EH (cell line): ENCODE measurements around the gene RPL22.

Experiments
- DNase-seq: peaks from one replicate; pipeline ENCODE4 v3.0.0-alpha.2; 2015; ENCODE audit warnings: low read depth

RPL22 gene

DNA sequence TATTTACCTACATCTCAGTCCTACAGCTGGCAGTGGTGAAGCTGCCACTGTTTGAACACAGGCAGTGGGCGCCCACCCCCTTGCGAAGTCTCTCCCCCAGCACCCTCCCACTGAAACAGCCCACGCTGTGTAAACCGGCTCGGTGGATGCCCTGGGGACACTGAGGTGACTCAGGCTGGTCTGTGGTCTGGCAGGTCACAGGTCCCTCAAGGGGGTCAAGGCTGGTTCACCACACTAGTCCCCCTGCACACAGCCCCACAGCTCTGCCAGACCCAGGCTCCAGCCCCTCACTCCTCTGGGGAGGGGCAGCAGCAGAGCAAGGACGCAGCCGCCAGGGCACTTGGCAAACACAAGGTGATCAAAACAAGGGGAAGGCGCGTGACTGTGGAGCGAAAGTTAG, 26.8 kb downstream of the RPL22 start:
- DNase-seq: no peak

DNA sequence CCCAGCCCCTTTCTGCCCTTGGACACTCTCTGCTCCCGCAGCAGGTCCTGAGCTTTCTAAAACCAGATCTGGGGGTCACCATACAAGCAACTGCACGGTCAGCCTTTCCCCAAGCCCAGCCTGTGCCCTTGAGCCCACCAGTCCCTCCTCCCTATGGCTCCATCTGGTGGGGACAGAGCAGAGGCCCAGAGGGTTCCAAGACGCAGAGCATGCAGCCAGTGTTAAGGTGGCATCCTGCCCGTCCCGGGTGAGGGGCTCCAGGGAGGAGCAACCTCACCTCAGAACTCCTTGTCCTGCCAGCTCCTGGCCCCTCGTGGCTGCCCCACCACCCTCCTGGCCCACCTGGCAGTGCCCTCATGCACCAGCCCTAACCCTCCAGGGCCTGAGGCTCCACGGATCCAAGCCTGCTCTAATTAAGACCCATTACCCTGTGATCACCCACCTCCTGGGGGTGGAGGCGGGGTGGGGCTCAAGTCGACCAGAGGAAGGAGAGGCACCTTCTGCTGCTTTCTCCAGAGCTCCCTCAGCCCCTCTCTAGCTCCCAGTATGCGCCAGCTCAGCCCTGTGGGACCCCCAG, 27.8 kb downstream of the RPL22 start:
- DNase-seq: peak; percentile 31

DNA sequence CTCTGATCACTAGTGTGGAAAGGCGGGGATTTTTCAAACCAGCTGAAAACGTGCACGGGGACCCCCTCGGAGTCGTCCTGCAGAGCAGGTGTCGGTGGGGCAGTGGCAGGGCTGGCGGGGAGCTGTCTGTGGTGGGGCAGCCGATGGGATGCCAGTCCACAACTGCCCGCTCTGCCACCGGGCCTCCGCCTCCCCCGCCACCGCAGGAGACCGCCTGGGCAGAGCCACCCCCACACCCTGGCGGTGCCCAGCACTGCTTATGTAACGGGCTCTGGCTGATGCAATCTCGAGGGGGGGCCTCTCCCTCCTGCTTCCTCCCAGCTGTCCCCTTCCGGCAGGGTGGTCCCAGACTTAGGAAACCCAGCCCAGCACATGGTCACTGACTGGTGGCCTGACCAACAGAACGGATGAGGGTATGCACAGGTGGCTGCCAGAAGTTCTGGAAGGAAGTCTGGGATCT, 28.6 kb downstream of the RPL22 start:
- no peak for DNase-seq

DNA sequence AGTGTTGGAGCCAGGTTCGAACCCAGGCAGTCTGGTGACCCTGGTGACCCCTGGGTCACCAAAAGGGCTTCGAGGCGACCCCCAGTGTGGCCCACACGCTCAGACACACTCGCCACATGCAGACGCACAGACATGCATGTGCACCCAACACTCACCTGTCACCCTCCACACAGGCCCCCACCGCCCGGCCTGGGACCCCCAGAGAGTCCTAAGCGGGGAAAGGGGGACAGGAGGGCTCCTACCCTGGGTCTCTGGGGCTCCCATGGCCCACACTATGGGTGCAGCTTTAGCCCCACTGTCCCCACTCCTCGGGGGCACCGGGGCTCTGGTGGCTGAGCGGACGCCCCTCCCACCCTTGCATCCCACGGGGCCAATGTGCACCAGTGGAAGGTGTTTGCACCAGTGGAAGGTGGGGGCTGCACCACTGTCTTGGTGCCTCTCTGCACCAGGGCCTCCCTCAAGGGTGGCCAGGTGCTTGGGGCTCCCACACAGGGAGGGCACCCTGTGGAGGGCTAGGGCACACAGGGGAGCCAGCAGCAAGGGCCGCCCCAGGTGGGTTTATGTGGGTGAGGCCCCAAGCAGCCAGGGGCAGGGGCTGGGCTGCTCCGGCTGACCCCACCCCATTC, 29.2 kb downstream of the RPL22 start:
- no peak for DNase-seq

DNA sequence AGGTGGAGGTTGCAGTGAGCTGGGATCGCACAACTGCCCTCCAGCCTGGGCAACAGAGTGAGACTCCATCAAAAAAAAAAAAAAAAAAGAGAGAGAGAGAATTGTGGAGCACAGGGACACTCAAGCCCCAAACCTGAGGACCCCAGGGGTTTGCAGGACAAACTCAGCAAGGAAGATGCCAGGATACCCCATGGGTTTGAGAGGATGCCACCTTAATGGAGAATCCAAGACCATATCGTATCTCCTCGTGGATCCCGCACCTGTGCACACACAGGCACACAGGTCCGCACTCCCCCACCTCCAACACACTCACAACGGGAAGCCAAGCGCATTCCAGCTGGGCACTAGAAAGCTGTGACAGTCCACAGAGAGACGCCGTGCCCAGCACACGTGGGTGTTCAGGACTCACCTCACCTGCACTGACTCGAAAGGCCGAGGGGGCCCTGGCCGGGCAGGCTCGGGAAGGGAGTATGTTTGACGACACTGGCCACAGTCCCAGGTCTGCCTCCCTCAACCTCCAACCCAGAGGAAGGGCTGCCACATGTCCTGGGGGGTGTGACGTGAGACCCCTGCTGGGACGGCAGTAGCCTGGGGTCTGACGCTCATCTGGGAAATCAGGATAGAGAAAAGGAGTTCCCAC, 30.3 kb downstream of the RPL22 start:
- no peak for DNase-seq

DNA sequence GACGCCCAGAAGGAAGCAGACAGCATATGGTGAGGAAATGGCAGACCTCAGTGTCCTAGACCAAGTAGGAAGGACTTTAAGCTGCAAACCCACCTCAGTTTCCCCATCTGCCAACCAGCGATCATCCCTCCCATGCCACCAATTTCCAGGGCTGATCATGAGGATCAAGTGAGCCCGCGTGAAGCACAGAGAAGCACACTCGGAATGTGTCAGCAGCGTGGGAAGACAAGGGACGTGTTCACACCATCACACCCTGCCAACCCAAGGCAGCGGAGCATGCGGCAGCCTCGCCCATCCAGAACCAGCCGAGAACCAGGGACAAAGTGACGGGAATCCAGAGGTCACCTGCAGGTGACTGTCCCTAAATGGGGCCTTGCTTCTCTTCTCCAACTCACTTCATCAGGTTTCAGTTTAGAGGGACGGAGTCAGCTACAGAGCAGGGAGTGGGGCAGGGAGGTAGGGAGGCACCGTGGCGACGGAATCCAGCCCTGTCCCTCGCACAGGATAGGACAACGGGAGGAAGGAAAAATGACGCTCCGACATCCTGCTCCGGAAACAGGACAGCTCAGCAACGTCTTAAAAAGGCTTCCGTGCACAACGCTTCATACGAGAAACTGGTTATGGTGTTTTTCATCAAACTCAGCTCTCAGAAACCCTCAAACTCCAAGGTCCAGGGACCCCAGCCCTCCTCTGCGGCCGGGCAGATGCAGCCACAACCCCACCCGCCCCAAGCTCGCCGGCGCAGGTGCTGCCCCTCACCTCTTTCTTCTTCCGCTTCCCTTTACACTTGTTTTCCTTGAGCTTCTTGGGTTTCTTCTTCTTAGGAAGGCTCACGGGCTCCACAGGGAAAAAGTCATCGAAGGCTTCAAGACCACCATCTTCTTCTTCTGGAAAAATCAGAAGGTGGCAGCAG, 31.7 kb downstream of the RPL22 start:
- DNase-seq: no peak

DNA sequence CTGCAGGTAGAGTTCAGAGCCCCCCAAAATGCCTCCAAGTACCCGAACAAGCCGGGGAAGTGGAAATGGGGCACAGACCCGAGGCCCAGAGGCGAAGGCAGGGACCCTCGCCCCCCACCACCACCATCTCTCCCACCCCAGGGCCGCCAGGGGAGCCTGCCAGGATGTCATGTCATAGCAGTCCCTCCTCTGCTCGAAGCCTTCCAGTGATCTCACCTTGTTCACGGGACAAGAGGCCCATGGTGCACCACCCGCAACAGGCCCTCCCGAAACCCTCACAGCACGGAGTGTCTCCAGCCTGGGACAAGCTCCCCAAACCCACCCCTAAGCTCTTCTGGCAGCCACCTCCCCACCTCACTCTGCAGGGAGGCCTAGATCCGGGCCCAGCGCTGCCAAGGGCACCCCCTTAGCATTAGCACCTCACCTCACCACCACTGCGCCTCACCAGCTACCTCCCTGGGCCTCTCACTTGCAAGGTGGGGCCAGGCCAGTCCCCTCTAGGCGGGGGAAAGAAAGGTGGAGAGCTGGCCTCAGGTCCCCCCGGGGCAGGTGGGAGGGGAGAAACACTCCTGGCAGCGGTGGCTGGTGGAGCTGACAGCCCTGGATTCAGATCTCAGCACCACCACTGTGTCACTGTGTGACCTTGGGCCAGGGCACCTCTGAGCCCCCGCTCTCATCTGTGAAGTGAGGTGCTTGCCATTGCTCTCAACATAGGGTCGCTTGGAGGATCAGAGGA, 32.6 kb downstream of the RPL22 start:
- no peak for DNase-seq

DNA sequence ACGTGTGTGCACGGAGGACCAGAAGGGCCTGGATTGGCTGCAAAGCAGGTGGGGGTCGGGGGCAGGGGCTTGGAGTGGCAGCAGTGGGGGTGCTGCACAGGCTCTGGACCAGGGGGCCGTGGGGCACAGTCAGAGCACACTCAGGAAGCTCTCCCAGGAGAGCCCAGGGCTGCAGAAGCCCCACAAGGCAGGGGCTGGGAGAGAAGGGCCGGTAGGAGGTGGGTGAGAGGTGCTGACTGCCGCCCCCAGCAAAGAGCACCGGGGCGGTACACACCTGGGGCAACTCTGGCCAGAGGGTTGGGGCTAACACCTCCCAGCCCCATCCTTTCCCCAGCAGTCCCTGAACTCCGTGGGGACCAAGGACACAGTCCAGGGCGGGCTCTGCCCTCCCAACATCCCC, 33.2 kb downstream of the RPL22 start:
- no peak for DNase-seq

DNA sequence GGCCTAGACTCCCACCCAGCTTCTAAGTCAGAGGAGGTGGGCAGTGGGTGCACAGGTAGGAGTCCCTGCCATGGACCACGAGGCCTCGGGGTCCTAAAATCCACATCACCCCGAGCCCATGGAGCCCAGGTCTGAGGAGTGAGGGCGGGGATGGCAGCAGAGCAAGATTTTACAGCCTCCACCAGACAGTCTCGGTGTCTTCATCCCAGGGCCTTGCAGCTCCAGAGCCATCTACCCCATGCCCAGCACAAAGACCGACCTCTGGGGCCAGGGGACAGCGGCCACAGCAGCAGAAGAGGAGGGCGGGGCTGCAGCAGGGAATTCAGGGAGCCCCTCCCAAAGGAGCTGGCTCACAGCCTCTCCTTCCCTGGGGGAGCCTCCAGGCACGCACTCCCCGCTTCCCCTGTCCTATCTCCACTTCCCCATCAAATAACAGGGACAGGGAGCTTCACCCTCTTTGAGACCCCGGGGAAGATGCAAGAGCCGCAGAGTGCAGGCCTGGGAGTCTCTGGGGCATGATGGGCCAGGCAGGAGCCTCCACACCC, 33.9 kb downstream of the RPL22 start:
- DNase-seq: no peak

DNA sequence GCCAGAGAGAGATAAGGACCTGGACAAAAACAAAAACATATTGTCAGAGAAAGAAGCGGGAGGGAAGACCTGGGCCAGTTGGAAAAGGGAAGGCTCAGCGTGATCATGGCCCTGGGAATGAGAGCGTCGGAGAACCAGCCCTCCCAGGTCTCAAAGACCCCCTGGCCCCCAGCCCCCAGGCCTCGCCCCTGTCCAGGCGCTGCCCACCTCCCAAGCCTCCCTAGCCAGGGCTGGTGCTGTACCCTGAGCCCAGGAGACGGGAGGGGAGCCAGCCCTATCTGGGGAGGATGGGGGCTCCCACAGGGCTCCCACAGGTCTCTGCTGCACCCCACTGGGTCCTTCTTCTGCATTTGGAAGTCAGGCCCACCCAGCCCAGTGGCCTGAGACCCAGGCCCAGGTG, 34.4 kb downstream of the RPL22 start:
- DNase-seq: no peak

DNA sequence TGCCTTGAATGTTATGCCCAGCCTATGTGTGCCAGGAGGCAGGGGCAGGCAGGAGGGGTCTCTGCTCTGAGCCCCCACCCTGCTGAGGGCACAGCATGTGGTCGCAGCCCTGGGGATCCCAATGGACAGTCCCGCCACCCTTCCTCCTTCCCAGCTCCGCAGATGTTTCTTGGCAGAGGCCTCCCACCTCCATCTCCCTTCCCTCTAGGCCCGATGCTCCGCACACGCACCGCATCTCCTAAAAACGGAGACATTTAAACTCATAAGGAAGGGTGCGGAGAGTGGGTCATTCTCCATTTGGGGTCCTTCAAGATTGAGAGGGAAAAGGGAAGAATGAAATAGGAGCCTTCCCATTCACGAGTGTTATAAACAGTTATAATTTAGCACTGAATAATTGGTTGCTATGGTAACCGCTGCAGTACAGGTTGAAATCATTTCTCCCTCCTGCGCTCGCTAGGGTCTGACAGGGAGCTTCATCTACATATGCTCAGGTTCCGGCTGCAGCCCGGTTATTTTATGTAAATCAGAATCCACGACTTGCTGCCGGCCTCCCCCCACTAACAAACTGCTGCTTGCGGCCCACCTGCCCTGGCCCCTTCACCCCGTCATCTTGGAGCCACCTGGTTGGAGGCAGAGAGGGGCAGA, 35.3 kb downstream of the RPL22 start:
- DNase-seq: no peak

DNA sequence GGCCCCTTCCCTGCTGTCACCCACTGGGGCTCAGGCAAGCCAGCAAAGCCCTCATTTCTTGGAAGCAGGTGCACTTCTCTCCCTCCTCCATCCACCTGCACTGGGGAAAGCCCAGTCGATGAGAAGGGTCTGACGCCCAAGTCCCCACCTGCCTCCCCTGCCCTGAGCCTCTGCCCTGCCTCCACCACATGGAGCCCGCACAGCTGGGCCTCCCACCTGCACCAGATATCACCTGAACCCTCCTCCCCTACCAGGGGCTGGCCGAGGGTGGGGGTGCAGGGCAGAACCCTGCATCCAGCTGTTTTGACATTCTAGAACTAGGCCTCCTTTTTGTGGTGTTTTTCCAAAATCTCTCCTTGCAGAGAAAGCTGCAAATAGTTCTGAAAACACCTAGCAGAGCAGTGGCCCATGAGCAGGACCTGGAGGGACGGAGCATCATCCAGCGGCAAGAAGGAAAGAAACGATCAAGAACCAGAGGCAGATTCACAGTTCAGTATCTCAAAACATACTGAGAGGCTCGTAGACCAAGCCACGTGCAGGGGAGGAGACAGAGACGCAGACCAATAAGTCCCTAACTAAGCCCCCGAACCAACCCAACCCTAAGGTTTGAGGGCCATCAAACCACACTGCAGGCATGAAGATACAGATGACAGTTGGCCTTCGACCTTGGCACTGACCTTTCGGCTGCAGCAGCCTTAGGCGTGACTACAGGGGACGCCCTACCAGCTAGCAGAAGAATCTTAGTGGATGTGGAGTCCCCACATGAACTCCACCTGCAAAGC, 36.0 kb downstream of the RPL22 start:
- DNase-seq: no peak

DNA sequence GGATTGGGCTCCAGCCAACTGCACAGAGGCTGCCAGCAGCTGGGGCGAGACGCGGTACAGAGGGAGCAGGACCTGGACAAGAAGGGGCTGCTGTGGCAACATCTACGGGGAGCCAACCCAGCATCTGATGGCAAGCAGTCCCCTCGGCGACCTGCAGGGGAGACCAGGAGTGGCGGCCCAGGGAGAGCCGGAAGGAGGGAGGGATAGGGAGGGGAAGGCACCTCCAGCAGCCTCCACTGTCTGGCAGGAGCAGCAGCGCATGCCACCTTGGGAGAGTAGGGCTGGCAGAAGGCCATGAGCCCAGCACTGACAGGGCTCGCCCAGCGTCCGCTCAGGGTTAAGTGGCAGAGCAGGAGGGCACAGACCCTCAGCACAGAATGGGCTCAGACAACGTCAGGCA, 36.6 kb downstream of the RPL22 start:
- no peak for DNase-seq

DNA sequence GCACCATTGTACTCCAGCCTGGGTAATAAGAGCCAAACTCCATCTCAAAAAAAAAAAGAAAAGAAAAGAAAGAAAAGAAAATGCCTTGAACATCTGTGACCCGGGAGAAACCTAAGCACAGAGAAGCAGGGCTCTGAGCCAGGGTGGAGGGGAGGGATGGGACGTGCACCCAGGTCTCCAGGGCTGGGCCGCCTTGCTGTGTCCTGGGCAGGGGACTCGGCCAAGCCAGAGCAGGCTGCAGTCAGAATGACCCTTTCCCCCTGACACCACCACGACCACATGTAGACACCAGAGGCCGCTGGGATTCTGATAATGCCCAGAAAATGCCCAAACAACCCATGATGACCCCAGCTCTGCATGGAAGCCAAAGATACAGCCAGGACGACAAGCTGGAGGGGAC, 37.1 kb downstream of the RPL22 start:
- no peak for DNase-seq

DNA sequence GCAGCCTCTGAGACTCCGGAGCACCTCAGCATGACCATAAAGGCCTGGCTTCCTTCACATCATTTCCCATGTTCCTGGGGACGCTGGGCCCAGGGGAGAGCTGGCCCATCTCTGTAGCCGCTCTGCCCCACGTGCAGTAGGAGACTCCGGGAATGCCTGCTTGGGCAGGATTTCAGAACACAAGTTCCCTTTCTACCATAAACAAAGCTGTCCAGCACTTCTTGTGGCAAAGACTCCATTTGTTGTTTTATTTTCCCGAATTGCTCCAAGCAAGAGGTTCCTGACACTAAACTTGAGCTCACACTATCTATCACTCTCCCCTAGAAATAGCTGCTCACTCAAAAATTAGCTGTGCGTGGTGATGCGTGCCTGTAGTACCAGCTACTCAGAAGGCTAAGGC, 41.2 kb downstream of the RPL22 start:
- no peak for DNase-seq

DNA sequence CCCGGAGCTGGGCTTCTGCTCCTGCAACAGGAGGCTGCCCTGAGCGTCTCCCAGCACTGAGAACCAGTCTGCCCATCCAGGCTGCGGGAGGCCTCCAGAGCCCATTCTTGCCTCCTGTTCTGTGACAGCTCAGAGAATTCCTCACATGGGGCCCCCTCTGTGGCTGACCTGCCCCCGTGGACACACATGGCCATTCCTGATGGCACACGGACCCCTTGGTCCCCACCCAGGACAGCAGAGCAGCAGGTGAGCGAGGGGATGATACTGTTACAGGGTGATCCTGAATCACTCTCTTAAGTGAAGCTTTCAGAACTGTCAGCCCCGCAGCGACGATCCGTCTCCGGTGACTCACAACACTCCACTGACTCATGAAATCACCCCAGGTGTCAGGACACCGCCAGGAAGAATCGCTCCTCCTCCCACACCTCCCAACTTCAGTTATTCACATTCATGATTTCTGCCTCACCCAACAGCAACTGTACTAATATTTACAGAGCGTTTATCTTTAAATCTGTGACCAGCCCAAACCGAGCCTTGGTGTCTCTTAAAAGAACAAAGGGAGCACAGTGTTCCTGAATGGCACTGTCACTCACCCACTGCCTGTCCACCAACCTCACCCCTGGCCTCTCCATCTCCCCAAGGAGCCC, 41.7 kb downstream of the RPL22 start:
- peak; percentile 39 for DNase-seq

DNA sequence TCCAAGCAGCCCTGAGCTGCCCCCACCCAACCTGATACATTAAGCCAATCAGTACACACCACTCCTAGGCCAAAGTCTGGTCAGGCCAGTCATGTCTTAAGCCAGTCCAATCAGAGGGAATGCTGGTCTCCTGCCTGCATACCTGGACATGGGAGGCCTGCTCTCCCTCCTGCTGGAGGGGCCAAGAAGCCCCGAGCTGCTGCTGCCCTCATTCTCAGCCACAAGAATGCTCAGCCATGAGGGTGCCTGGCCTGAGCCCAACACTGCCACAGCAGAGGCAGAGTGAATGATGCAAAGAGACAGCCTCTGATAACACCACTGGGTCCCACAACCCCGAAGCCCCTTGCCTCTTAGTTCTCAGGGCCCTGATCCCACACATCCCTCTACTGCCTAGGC, 42.3 kb downstream of the RPL22 start:
- DNase-seq: peak; percentile 9

DNA sequence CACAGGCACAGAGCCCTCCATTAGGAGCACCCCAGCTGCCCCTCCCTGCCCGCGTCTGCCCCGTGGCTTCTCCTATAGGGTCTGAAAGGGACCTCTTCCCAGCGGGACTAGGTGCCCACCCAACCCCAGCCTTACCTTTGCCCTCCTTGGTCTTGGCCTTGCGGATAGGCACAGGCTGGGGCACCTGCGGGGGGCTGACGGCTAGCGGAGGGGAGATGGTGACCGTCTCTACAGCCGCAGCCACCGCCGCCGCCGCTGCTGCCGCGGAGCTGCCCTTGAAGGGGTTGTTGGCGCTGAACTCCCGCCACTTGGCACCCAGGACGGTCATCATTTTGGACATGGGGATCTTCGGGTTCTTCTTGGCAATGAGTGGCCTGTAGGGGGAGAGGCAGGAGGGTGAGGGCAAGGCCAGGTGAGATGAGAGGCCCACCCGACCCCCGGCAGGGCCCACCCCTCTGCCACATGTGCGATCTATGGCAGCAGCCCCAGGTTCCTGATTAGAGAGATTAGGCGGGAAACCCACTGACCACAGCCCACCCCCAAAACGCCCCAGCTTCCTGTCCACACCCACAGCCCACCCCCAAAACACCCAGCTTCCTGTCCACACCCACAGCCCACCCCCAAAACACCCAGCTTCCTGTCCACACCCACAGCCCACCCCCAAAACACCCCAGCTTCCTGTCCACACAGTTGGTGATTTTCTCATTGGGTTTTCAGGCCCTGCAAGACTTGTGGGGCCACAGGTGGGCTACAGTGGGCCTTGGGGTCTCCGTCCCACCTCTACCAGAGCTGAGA, 44.7 kb downstream of the RPL22 start:
- DNase-seq: no peak

DNA sequence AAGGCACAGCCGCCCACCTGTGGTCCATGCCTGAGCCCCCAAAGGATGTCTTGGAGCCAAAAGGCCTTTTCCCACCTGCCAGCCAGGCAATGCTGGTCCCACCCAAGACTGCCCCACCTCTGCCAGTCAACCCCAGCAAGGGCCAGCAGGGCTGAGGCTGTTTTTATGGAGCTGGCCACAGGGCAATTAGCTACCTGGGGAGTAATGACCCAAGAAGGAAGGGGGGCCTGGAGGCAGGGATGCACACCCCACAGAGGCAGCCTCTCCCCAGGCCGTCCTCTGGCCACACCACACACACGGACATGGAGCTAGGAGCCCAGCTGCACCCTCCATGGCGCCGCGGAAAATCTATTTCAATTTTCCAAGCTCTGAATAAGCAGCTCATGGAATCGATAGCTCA, 46.5 kb downstream of the RPL22 start:
- DNase-seq: no peak
